ENCODE data around the gene ADAM12.

DNA sequence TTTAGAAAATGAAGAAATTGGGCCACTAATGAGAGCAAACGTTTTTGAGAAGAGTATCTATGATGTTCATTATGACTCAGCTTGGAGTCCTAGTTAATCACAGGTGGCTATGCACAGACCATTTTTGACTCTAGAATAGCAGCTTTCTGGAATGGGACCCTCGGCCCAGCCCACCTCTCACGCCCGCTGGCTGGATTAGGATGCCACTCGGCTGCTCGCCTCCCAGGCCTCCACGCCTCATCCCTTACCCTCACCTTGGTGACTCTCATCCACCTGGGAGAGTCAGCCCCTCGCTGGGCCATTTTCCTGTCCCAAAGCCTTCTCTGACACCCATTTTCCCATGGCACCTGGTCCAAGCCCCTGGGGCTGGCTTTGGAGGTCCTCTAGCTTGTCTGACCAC lies 173.6 kb downstream of the ADAM12 start:
- TF ChIP-seq, protein P1, sequence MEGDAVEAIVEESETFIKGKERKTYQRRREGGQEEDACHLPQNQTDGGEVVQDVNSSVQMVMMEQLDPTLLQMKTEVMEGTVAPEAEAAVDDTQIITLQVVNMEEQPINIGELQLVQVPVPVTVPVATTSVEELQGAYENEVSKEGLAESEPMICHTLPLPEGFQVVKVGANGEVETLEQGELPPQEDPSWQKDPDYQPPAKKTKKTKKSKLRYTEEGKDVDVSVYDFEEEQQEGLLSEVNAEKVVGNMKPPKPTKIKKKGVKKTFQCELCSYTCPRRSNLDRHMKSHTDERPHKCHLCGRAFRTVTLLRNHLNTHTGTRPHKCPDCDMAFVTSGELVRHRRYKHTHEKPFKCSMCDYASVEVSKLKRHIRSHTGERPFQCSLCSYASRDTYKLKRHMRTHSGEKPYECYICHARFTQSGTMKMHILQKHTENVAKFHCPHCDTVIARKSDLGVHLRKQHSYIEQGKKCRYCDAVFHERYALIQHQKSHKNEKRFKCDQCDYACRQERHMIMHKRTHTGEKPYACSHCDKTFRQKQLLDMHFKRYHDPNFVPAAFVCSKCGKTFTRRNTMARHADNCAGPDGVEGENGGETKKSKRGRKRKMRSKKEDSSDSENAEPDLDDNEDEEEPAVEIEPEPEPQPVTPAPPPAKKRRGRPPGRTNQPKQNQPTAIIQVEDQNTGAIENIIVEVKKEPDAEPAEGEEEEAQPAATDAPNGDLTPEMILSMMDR (IDR thresholded peaks at IDR 0.05): no peak
- TF ChIP-seq POLR2A (IDR thresholded peaks at IDR 0.05) (no peak), EP300 (IDR thresholded peaks at IDR 0.05) (no peak)

Measured in sigmoid colon (tissue), 4 donors.